Adrenal gland (tissue), 5 donors: Measurements from ENCODE around the gene TMEM151A.

Experiments
- POLR2A ChIP-seq, 2 donors: fragments of 450-650 bp; IDR thresholded peaks; one replicate each; pipeline ENCODE4 v1.6.1; 2017; ENCODE audit warnings: antibody characterized with exemption in 2 of 2, mild to moderate bottlenecking in 2 of 2, moderate library complexity in 1 of 2
- TF ChIP-seq, protein P1 (sequence below), 6 experiments: fragments of 450-650 bp in 4 of 6; fragments of 200-600 bp in 2 of 6; sonication (generic) in 1 of 6; IDR thresholded peaks; 1 replicate in 5 of 6; 2 replicates in 1 of 6; pipeline versions ENCODE4 v1.5.1 to v1.8.0; 2016 to 2021; ENCODE audit warnings: antibody characterized with exemption in 6 of 6, mild to moderate bottlenecking in 2 of 6, moderate library complexity in 1 of 6
- donor health status: DM: no; HTN: no; CAD: no.

DNA sequence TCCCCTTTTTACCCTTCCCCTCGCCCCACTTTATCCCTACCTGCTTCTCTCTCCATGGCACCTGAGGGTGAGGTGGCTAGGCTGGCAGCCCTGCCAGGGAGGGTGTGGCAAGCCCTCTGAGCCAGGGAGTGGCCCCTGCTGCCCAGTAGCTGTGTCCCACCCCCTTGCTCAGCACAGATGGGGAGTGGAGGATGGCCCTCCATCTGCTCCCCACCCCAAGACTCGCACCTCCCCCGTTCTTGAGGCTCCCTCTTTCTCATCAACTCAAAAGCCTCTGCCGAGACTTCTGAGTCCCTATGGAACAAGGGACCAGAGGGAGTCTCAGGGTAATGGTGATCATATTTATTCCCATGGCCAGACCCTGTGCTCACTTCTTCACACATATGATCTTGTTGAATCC is 1.7 kb downstream of the TMEM151A start:
- TF ChIP-seq, protein P1, sequence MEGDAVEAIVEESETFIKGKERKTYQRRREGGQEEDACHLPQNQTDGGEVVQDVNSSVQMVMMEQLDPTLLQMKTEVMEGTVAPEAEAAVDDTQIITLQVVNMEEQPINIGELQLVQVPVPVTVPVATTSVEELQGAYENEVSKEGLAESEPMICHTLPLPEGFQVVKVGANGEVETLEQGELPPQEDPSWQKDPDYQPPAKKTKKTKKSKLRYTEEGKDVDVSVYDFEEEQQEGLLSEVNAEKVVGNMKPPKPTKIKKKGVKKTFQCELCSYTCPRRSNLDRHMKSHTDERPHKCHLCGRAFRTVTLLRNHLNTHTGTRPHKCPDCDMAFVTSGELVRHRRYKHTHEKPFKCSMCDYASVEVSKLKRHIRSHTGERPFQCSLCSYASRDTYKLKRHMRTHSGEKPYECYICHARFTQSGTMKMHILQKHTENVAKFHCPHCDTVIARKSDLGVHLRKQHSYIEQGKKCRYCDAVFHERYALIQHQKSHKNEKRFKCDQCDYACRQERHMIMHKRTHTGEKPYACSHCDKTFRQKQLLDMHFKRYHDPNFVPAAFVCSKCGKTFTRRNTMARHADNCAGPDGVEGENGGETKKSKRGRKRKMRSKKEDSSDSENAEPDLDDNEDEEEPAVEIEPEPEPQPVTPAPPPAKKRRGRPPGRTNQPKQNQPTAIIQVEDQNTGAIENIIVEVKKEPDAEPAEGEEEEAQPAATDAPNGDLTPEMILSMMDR (IDR thresholded peaks at IDR 0.05) = no peak
- no peak for TF ChIP-seq POLR2A (IDR thresholded peaks at IDR 0.05)
